SK-N-SH (cell line): ENCODE data around the gene ERC2. TPM values are rescaled to one million over a fixed set of nuclear protein-coding genes. Genes with fewer than 3 reads are reported as not detected.

Source experiments
- CTCF ChIA-PET: fragments of 300-600, 350-600 bp; formaldehyde crosslinking; extraction: SDS; loops from one replicate; lab custom pipeline; 2021; lab: Yijun Ruan, JAX
- POLR2A ChIA-PET: fragments of 350-600 bp; sonication (Branson Sonifier 250); formaldehyde crosslinking; extraction: SDS; loops from one replicate; lab custom pipeline; 2020; ENCODE audit warnings: antibody characterized with exemption, inconsistent platforms; lab: Yijun Ruan, JAX
- DNase-seq: peaks from one replicate; pipeline ENCODE4 v3.0.0; 2012
- H2AFZ ChIP-seq: fragments of 200-600 bp; sonication (generic); 2 replicates; pipeline ENCODE4 v1.8.1; 2016; ENCODE audit warnings: antibody characterized with exemption, mild to moderate bottlenecking, low read depth
- H3F3A ChIP-seq: fragments of 200-600 bp; sonication (generic); replicated peaks from 2 replicates; pipeline ENCODE3; 2016; ENCODE audit warnings: antibody characterized with exemption, mild to moderate bottlenecking; ENCODE audit not compliant: insufficient read depth
- H3K27ac ChIP-seq, 2 experiments: fragments of 200-500 bp in 1 of 2; fragments of 200-600 bp in 1 of 2; sonication (Bioruptor generic) in 1 of 2; sonication (generic), shearing (Covaris generic) in 1 of 2; 2 replicates each; pipeline versions ENCODE4 v1.5.1 to v1.6.1; 2014 to 2016; ENCODE audit warnings: low read depth in 2 of 2, inconsistent platforms in 1 of 2, low read length in 1 of 2, mild to moderate bottlenecking in 1 of 2, mixed read lengths in 1 of 2
- H3K27me3 ChIP-seq: fragments of 200-600 bp; sonication (generic), shearing (Covaris generic); 2 replicates; pipeline ENCODE4 v1.6.1; 2016; ENCODE audit warnings: mixed run types; ENCODE audit not compliant: insufficient read depth
- H3K36me3 ChIP-seq, 2 experiments: fragments of 200-500 bp in 1 of 2; fragments of 200-600 bp in 1 of 2; sonication (Bioruptor generic) in 1 of 2; sonication (generic) in 1 of 2; replicated peaks in 1 of 2; 2 replicates each; pipeline versions ENCODE3 to v1.5.1; 2014 to 2016; ENCODE audit warnings: low read length in 1 of 2, mild to moderate bottlenecking in 1 of 2; ENCODE audit not compliant: insufficient read depth in 2 of 2, control insufficient read depth in 1 of 2
- H3K4me1 ChIP-seq, 2 experiments: fragments of 200-500 bp in 1 of 2; fragments of 200-600 bp in 1 of 2; sonication (Bioruptor generic) in 1 of 2; sonication (generic), shearing (Covaris generic) in 1 of 2; 2 replicates each; pipeline versions ENCODE4 v1.5.1 to v1.6.1; 2014 to 2016; ENCODE audit warnings: low read depth in 1 of 2, low read length in 1 of 2, mixed run types in 1 of 2; ENCODE audit not compliant: insufficient read depth in 2 of 2, control insufficient read depth in 1 of 2
- H3K4me2 ChIP-seq: fragments of 200-600 bp; sonication (generic), shearing (Covaris generic); 2 replicates; pipeline ENCODE4 v1.6.1; 2017; ENCODE audit warnings: mixed run types
- H3K4me3 ChIP-seq, 2 experiments: fragments of 200-500 bp in 1 of 2; fragments of 200-600 bp in 1 of 2; sonication (Bioruptor generic) in 1 of 2; sonication (generic), shearing (Covaris generic) in 1 of 2; 2 replicates each; pipeline versions ENCODE4 v1.5.1 to v1.8.1; 2014 to 2016; ENCODE audit warnings: low read depth in 2 of 2, inconsistent platforms in 1 of 2, low read length in 1 of 2, mild to moderate bottlenecking in 1 of 2, mixed read lengths in 1 of 2, moderate library complexity in 1 of 2
- H3K79me2 ChIP-seq: fragments of 200-600 bp; sonication (generic); 2 replicates; pipeline ENCODE4 v1.8.1; 2017; ENCODE audit warnings: mild to moderate bottlenecking; ENCODE audit not compliant: insufficient read depth
- H3K9ac ChIP-seq: fragments of 200-600 bp; sonication (generic); 2 replicates; pipeline ENCODE4 v1.6.1; 2017; ENCODE audit warnings: mixed run types
- H3K9me2 ChIP-seq: fragments of 200-600 bp; sonication (generic); 2 replicates; pipeline ENCODE4 v1.6.1; 2017; ENCODE audit warnings: mixed run types
- H3K9me3 ChIP-seq: fragments of 200-600 bp; sonication (generic); 2 replicates; pipeline ENCODE4 v1.6.1; 2017; ENCODE audit warnings: mixed run types, mild to moderate bottlenecking, moderate library complexity
- H4K20me1 ChIP-seq: fragments of 200-600 bp; sonication (generic); 2 replicates; pipeline ENCODE4 v1.6.1; 2017; ENCODE audit warnings: mild to moderate bottlenecking, mixed run types; ENCODE audit not compliant: insufficient read depth
- EZH2phosphoT487 ChIP-seq: fragments of 200-600 bp; sonication (generic); IDR thresholded peaks from 2 replicates; pipeline ENCODE4 v1.6.1; 2017; ENCODE audit warnings: low read depth, mixed run types, mild to moderate bottlenecking, antibody characterized with exemption, moderate library complexity, borderline replicate concordance
- FOSL2 ChIP-seq: IDR thresholded peaks from 2 replicates; pipeline ENCODE4 v1.4.0; 2012; ENCODE audit warnings: low read depth, mild to moderate bottlenecking, moderate library complexity, borderline replicate concordance
- FOXJ3 ChIP-seq: sonication (generic); formaldehyde crosslinking; IDR thresholded peaks from 2 replicates; pipeline ENCODE4 v1.5.1; 2020; ENCODE audit warnings: mild to moderate bottlenecking, missing genetic modification reagents
- FOXM1 ChIP-seq: IDR thresholded peaks from 2 replicates; pipeline ENCODE4 v1.4.0; 2012; ENCODE audit warnings: low read depth, mild to moderate bottlenecking
- GATA2 ChIP-seq: sonication (generic); formaldehyde crosslinking; IDR thresholded peaks from 2 replicates; pipeline ENCODE4 v1.5.0; 2020; ENCODE audit warnings: mild to moderate bottlenecking, missing genetic modification reagents
- JUND ChIP-seq: IDR thresholded peaks from 2 replicates; pipeline ENCODE4 v1.4.0; 2012
- RAD21 ChIP-seq: IDR thresholded peaks from 2 replicates; pipeline ENCODE4 v1.6.1; 2012; ENCODE audit warnings: mild to moderate bottlenecking, low read length
- RCOR1 ChIP-seq: fragments of 150-350 bp; IDR thresholded peaks from 2 replicates; pipeline ENCODE4 v1.6.1; 2017; ENCODE audit warnings: antibody characterized with exemption, low read length
- SMC3 ChIP-seq: IDR thresholded peaks from 2 replicates; pipeline ENCODE4 v1.6.1; 2012; ENCODE audit warnings: low read depth, low read length, improper control_type of control experiment
- TAF1 ChIP-seq: IDR thresholded peaks from 2 replicates; pipeline ENCODE4 v1.6.1; 2012; ENCODE audit warnings: low read depth, mild to moderate bottlenecking, low read length, moderate library complexity, borderline replicate concordance
- TCF12 ChIP-seq: IDR thresholded peaks from 2 replicates; pipeline ENCODE4 v1.4.0; 2012
- TEAD4 ChIP-seq: IDR thresholded peaks from 2 replicates; pipeline ENCODE4 v1.4.0; 2012; ENCODE audit warnings: mild to moderate bottlenecking, borderline replicate concordance; ENCODE audit not compliant: insufficient read depth
- USF2 ChIP-seq: fragments of 150-350 bp; IDR thresholded peaks from 2 replicates; pipeline ENCODE4 v1.6.1; 2017; ENCODE audit warnings: antibody characterized with exemption, low read length, low read depth, borderline replicate concordance
- YY1 ChIP-seq: IDR thresholded peaks from 2 replicates; pipeline ENCODE4 v1.4.0; 2012; ENCODE audit warnings: low read depth, mild to moderate bottlenecking
- WGBS: methylation state at CpG from one replicate; pipeline ENCODE4 v1.1.6; 2017; ENCODE audit warnings: low lambda C conversion rate; 5-methylcytosine and 5-hydroxymethylcytosine counted together
- polyA plus RNA-seq, 3 experiments: library from polyadenylated mRNA; depleted of rRNA; stranded (reverse); fragments of >200 nt; gene quantifications; 2 replicates each; pipeline ENCODE4 v1.2.3, GENCODE V29; 2012

The ERC2 gene
- polyA plus RNA-seq, 1 of the 3 experiments (the other 2 are of a cell fraction), result 1.6 TPM

- Histone ChIP-seq H3K4me3 (no peak overlapping the region), H3F3A (no peaks in the 10 kb centered on the region), H3K9ac (no peak overlapping the region)
- TF ChIP-seq EZH2phosphoT487, result no peak
- TF ChIP-seq FOSL2, result no peak
- TF ChIP-seq FOXJ3 (CRISPR knock-in tag), result no peak
- no peak for TF ChIP-seq RCOR1
- TF ChIP-seq YY1, result no peak
- TF ChIP-seq SMC3, result no peak
- no peak for TF ChIP-seq FOXM1
- TF ChIP-seq JUND, result no peak
- no peak for TF ChIP-seq GATA2 (CRISPR knock-in tag)
- TF ChIP-seq TCF12, result no peak
- TF ChIP-seq, all 33 proteins: peak for 0
- Histone ChIP-seq H3K9me2 (no peaks in the 10 kb centered on the region), H3K27ac (no peak overlapping the region), H2AFZ (no peak overlapping the region), H3K9me3 (no peaks in the 10 kb centered on the region), H4K20me1 (no peaks in the 10 kb centered on the region), H3K36me3 (no peaks in the 10 kb centered on the region), H3K4me1 (no peaks in the 10 kb centered on the region), H3K4me2 (no peak overlapping the region), H3K27me3 (no peaks in the 10 kb centered on the region), H3K79me2 (no peaks in the 10 kb centered on the region)
- DNase-seq, result no peak
- WGBS, result 80% methylated on average over 7 of the region's 10 CpGs
- POLR2A ChIA-PET, result no interaction called here
- CTCF ChIA-PET, result interaction anchor here (1.0 kb wide), 1 partner anchor 10 kb away, joined by 3 read pairs; no protein-coding TSS in a partner anchor
These were observed 896.4 kb downstream of the ERC2 start for GRCh38 chr3:55571913-55572312.

DNA sequence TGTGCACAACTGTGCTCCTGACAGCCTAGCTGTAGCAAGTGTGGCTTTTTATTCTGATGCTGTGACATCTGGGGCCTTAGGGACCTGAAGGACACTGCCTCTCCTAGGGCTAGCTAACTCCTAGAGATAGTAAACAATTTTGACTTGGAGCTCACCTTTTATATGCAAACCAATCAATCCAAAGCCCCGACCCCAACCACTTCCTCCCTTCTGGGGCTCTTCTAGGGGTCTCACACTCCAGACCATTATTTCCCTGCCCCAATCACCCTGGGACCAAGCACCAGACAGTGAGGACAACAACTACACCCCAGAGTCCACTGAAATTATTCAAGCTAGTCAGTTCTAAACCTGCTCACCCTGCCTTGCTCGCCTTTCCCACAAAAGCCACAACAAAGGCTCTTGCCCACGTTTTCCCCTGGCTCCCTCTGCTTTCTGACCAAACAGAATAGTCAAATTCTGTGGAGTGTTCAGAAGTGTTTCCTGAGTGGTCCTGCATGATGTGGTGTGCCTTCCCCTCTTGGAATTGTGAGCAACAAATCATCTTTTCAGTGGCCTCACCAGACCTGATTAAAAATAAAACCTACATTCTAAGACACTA lies 897.0 kb downstream of the ERC2 start:
- no peak overlapping the region for H3K27ac ChIP-seq
- POLR2A ChIA-PET, result no interaction called here

More for the DNA sequence above, 897.0 kb downstream of the ERC2 start:
- no peak overlapping the region for H2AFZ ChIP-seq
- H3K36me3 ChIP-seq, result no peaks in the 10 kb centered on the region
- no peaks in the 10 kb centered on the region for H3K79me2 ChIP-seq
- no peaks in the 10 kb centered on the region for H3K9me3 ChIP-seq
- H3K4me1 ChIP-seq, result no peaks in the 10 kb centered on the region
- 45% methylated on average over 3 of the region's 3 CpGs for WGBS
- CTCF ChIA-PET, result no interaction called here
- TF ChIP-seq FOSL2 (no peak), RAD21 (no peak), USF2 (no peak), TCF12 (no peak), TEAD4 (no peak), TAF1 (no peak)
- no peak overlapping the region for H3K4me3 ChIP-seq
- DNase-seq, result no peak
- no peaks in the 10 kb centered on the region for H4K20me1 ChIP-seq
- H3K27me3 ChIP-seq, result no peaks in the 10 kb centered on the region
- H3K9ac ChIP-seq, result no peak overlapping the region
- H3K9me2 ChIP-seq, result no peaks in the 10 kb centered on the region
- no peaks in the 10 kb centered on the region for H3F3A ChIP-seq
- no peak overlapping the region for H3K4me2 ChIP-seq
